Measurements from ENCODE around the gene KDM1A. TPM values are rescaled to one million over a fixed set of nuclear protein-coding genes. Genes with fewer than 3 reads are reported as not detected.

KDM1A gene
- total RNA-seq, 1 donor from 2014 or later: 86.6 TPM

GRCh38 chr1:23116216-23116836 lies 97.1 kb downstream of the KDM1A start:
- peaks cover 6% of the 10 kb centered on the region for H3K36me3 Mint-ChIP-seq (ENCODE audit: low read depth)
- peaks cover 64% of the 10 kb centered on the region for H3K4me1 Mint-ChIP-seq
- no peaks in the 10 kb centered on the region for H3K9me3 Mint-ChIP-seq
- no peak for DNase-seq
- H3K4me3 Mint-ChIP-seq: no peak overlapping the region
- intact Hi-C loops (cut with micrococcal nuclease): no loop called here
- no peaks in the 10 kb centered on the region for H3K27me3 Mint-ChIP-seq
- H3K27ac Mint-ChIP-seq: no peak overlapping the region

GRCh38 chr1:23116921-23117699 lies 97.8 kb downstream of the KDM1A start:
- Mint-ChIP-seq H3K36me3 (ENCODE audit: low read depth) (peaks cover 6% of the 10 kb centered on the region), H3K9me3 (no peaks in the 10 kb centered on the region)
- intact Hi-C loops (cut with micrococcal nuclease): no loop called here

GRCh38 chr1:23118407-23118806 lies 99.1 kb downstream of the KDM1A start:
- intact Hi-C loops (cut with micrococcal nuclease): no loop called here
- peaks cover 3% of the 10 kb centered on the region for H3K36me3 Mint-ChIP-seq (ENCODE audit: low read depth)
- H3K4me3 Mint-ChIP-seq: no peak overlapping the region
- H3K27me3 Mint-ChIP-seq: no peaks in the 10 kb centered on the region
- H3K4me1 Mint-ChIP-seq: peaks cover 51% of the 10 kb centered on the region
- H3K9me3 Mint-ChIP-seq: no peaks in the 10 kb centered on the region
- DNase-seq: no peak
- peak overlapping the region; percentile 73 for H3K27ac Mint-ChIP-seq

More at GRCh38 chr1:23116921-23117699, 97.8 kb downstream of the KDM1A start:
- DNase-seq: no peak
- H3K27me3 Mint-ChIP-seq: no peaks in the 10 kb centered on the region
- H3K27ac Mint-ChIP-seq: no peak overlapping the region
- H3K4me3 Mint-ChIP-seq: no peak overlapping the region
- H3K4me1 Mint-ChIP-seq: peaks cover 57% of the 10 kb centered on the region

GRCh38 chr1:23118957-23119792 lies 99.9 kb downstream of the KDM1A start:
- Mint-ChIP-seq H3K27ac (peak overlapping the region; percentile 73), H3K27me3 (no peaks in the 10 kb centered on the region), H3K4me3 (peak overlapping the region; percentile 62), H3K9me3 (no peaks in the 10 kb centered on the region), H3K4me1 (peaks cover 54% of the 10 kb centered on the region), H3K36me3 (ENCODE audit: low read depth) (peaks cover 3% of the 10 kb centered on the region)
- intact Hi-C loops (cut with micrococcal nuclease): no loop called here
- peak; percentile 87 for DNase-seq

- intact Hi-C loops (cut with micrococcal nuclease): no loop called here
- Mint-ChIP-seq H3K9me3 (no peaks in the 10 kb centered on the region), H3K4me3 (no peak overlapping the region), H3K27me3 (no peaks in the 10 kb centered on the region), H3K4me1 (peaks cover 48% of the 10 kb centered on the region), H3K36me3 (ENCODE audit: low read depth) (peaks cover 3% of the 10 kb centered on the region), H3K27ac (no peak overlapping the region)
- no peak for DNase-seq
These were observed 101.1 kb downstream of the KDM1A start for GRCh38 chr1:23120383-23120782.

GRCh38 chr1:23122023-23122748 lies 102.9 kb downstream of the KDM1A start:
- peak overlapping the region; percentile 25 for H3K27ac Mint-ChIP-seq
- peaks cover 3% of the 10 kb centered on the region for H3K36me3 Mint-ChIP-seq (ENCODE audit: low read depth)
- H3K4me3 Mint-ChIP-seq: no peak overlapping the region
- no peaks in the 10 kb centered on the region for H3K27me3 Mint-ChIP-seq
- H3K9me3 Mint-ChIP-seq: no peaks in the 10 kb centered on the region
- H3K4me1 Mint-ChIP-seq: peaks cover 38% of the 10 kb centered on the region
- no peak for DNase-seq
- intact Hi-C loops (cut with micrococcal nuclease): no loop called here

GRCh38 chr1:23122796-23123195 lies 103.5 kb downstream of the KDM1A start:
- intact Hi-C loops (cut with micrococcal nuclease): no loop called here
- no peaks in the 10 kb centered on the region for H3K27me3 Mint-ChIP-seq
- DNase-seq: no peak
- H3K36me3 Mint-ChIP-seq (ENCODE audit: low read depth): peaks cover 2% of the 10 kb centered on the region
- H3K9me3 Mint-ChIP-seq: no peaks in the 10 kb centered on the region
- H3K27ac Mint-ChIP-seq: no peak overlapping the region
- H3K4me1 Mint-ChIP-seq: peaks cover 35% of the 10 kb centered on the region
- no peak overlapping the region for H3K4me3 Mint-ChIP-seq

GRCh38 chr1:23123528-23123927 lies 104.3 kb downstream of the KDM1A start:
- Mint-ChIP-seq H3K9me3 (no peaks in the 10 kb centered on the region), H3K27me3 (no peaks in the 10 kb centered on the region), H3K36me3 (ENCODE audit: low read depth) (no peaks in the 10 kb centered on the region), H3K27ac (no peak overlapping the region), H3K4me1 (peaks cover 34% of the 10 kb centered on the region), H3K4me3 (no peak overlapping the region)
- DNase-seq: no peak
- intact Hi-C loops (cut with micrococcal nuclease): no loop called here

- no peak for DNase-seq
- intact Hi-C loops (cut with micrococcal nuclease): no loop called here
- H3K9me3 Mint-ChIP-seq: no peaks in the 10 kb centered on the region
- no peaks in the 10 kb centered on the region for H3K36me3 Mint-ChIP-seq (ENCODE audit: low read depth)
- H3K27me3 Mint-ChIP-seq: no peaks in the 10 kb centered on the region
- H3K27ac Mint-ChIP-seq: no peak overlapping the region
- H3K4me1 Mint-ChIP-seq: peaks cover 25% of the 10 kb centered on the region
- no peak overlapping the region for H3K4me3 Mint-ChIP-seq
These were observed 105.2 kb downstream of the KDM1A start for GRCh38 chr1:23124259-23125026.

GRCh38 chr1:23125489-23125888 lies 106.2 kb downstream of the KDM1A start:
- intact Hi-C loops (cut with micrococcal nuclease): no loop called here
- H3K9me3 Mint-ChIP-seq: no peaks in the 10 kb centered on the region
- H3K36me3 Mint-ChIP-seq (ENCODE audit: low read depth): no peaks in the 10 kb centered on the region
- H3K4me3 Mint-ChIP-seq: no peak overlapping the region
- DNase-seq: no peak
- H3K27me3 Mint-ChIP-seq: no peaks in the 10 kb centered on the region
- peaks cover 17% of the 10 kb centered on the region for H3K4me1 Mint-ChIP-seq
- no peak overlapping the region for H3K27ac Mint-ChIP-seq

GRCh38 chr1:23126200-23126599 lies 106.9 kb downstream of the KDM1A start:
- intact Hi-C loops (cut with micrococcal nuclease): no loop called here
- no peak overlapping the region for H3K27ac Mint-ChIP-seq
- H3K4me3 Mint-ChIP-seq: no peak overlapping the region

GRCh38 chr1:23126801-23127200 lies 107.5 kb downstream of the KDM1A start:
- Mint-ChIP-seq H3K36me3 (ENCODE audit: low read depth) (peaks cover 2% of the 10 kb centered on the region), H3K27ac (no peak overlapping the region), H3K27me3 (no peaks in the 10 kb centered on the region), H3K9me3 (no peaks in the 10 kb centered on the region), H3K4me3 (no peak overlapping the region), H3K4me1 (peaks cover 14% of the 10 kb centered on the region)
- intact Hi-C loops (cut with micrococcal nuclease): no loop called here
- no peak for DNase-seq

More at GRCh38 chr1:23126200-23126599, 106.9 kb downstream of the KDM1A start:
- Mint-ChIP-seq H3K27me3 (no peaks in the 10 kb centered on the region), H3K36me3 (ENCODE audit: low read depth) (peaks cover 2% of the 10 kb centered on the region), H3K9me3 (no peaks in the 10 kb centered on the region), H3K4me1 (peaks cover 14% of the 10 kb centered on the region)
- DNase-seq: no peak

- no peak overlapping the region for H3K4me3 Mint-ChIP-seq
These were observed 110.6 kb downstream of the KDM1A start for GRCh38 chr1:23129846-23130245.

More at GRCh38 chr1:23129846-23130245, 110.6 kb downstream of the KDM1A start:
- Mint-ChIP-seq H3K27me3 (no peaks in the 10 kb centered on the region), H3K9me3 (no peaks in the 10 kb centered on the region), H3K27ac (no peak overlapping the region), H3K4me1 (peaks cover 7% of the 10 kb centered on the region), H3K36me3 (ENCODE audit: low read depth) (peaks cover 2% of the 10 kb centered on the region)
- intact Hi-C loops (cut with micrococcal nuclease): no loop called here
- DNase-seq: no peak

Data from activated CD4-positive, alpha-beta T cell treated with anti-CD3 and anti-CD28 coated beads, Interleukin-2, amount 10 ng/mL, durations not matched to agents 24 days and 14 days (primary cell).